Spleen (tissue), 11 donors: ENCODE data around the gene GRM8. TPM values are rescaled to one million over a fixed set of nuclear protein-coding genes. Genes with fewer than 3 reads are reported as not detected.

ENCODE experiments used
- DNase-seq: peaks from one replicate; pipeline ENCODE4 v3.0.0-alpha.2; 2020
- H3K27ac ChIP-seq, 8 donors: fragments of 200-600 bp; sonication (generic) in 7 of 8; 1 replicate in 4 of 8; 2 replicates in 4 of 8; pipeline versions ENCODE4 v1.5.0 to v1.8.0; 2016 to 2021; ENCODE audit warnings: inconsistent platforms in 4 of 8, mild to moderate bottlenecking in 4 of 8, moderate library complexity in 1 of 8
- H3K27me3 ChIP-seq, 7 donors: fragments of 200-600 bp; sonication (generic) in 6 of 7; replicated peaks in 1 of 7; 1 replicate in 4 of 7; 2 replicates in 3 of 7; pipeline versions ENCODE4 v1.5.0 to v1.8.0; 2016 to 2021; ENCODE audit warnings: inconsistent platforms in 3 of 7, mild to moderate bottlenecking in 1 of 7
- H3K36me3 ChIP-seq, 6 donors: fragments of 200-600 bp; sonication (generic) in 5 of 6; 1 replicate in 4 of 6; 2 replicates in 2 of 6; pipeline versions ENCODE4 v1.5.0 to v1.8.0; 2016 to 2021; ENCODE audit warnings: inconsistent platforms in 2 of 6
- H3K4me1 ChIP-seq, 6 donors: fragments of 200-600 bp; sonication (generic) in 5 of 6; 1 replicate in 3 of 6; 2 replicates in 3 of 6; pipeline versions ENCODE4 v1.5.0 to v1.8.0; 2016 to 2021; ENCODE audit warnings: inconsistent platforms in 3 of 6
- H3K4me3 ChIP-seq, 8 donors: fragments of 200-600 bp; sonication (generic) in 7 of 8; 1 replicate in 4 of 8; 2 replicates in 4 of 8; pipeline versions ENCODE4 v1.5.0 to v1.8.0; 2016 to 2021; ENCODE audit warnings: inconsistent platforms in 4 of 8, mild to moderate bottlenecking in 4 of 8, moderate library complexity in 2 of 8
- H3K9me3 ChIP-seq, 8 donors: fragments of 200-600 bp; sonication (generic) in 7 of 8; 1 replicate in 4 of 8; 2 replicates in 4 of 8; pipeline versions ENCODE4 v1.5.0 to v1.8.0; 2016 to 2021; ENCODE audit warnings: inconsistent platforms in 4 of 8
- POLR2A ChIP-seq, 3 donors: fragments of 450-650 bp; IDR thresholded peaks; one replicate each; pipeline ENCODE4 v1.5.1; 2017; ENCODE audit warnings: antibody characterized with exemption in 3 of 3, mild to moderate bottlenecking in 1 of 3
- POLR2AphosphoS5 ChIP-seq, 3 donors: sonication (generic); formaldehyde crosslinking; IDR thresholded peaks; one replicate each; pipeline ENCODE4 v1.5.1; 2017; ENCODE audit warnings: antibody characterized with exemption in 3 of 3
- WGBS, 5 donors: extraction: QIAGEN DNeasy Blood & Tissue Kit in 3 of 5; methylation state at CpG; one replicate each; pipeline versions ENCODE4 v1.1.5 to v1.1.7; 2013 to 2018; 5-methylcytosine and 5-hydroxymethylcytosine counted together
- intact Hi-C: fragments of 100-400 bp; cut with DNase I; formaldehyde crosslinking; loops from one replicate; pipeline ENCODE4 v1.15.0; 2023; ENCODE audit warnings: low total_unique reads
- polyA plus RNA-seq, 3 donors: library from polyadenylated mRNA; stranded (reverse); fragments of 200-250 nt; gene quantifications; one replicate each; pipeline ENCODE4 v1.2.1, GENCODE V29; 2013
- total RNA-seq, 7 donors: library from RNA; depleted of rRNA in 3 of 7; stranded (reverse); fragments of >200 nt in 3 of 7; fragmentation: NEBNext Ultra II Directional in 4 of 7; extraction: Animal tissue kit (Norgen Biotek cat#: 25700) in 4 of 7; gene quantifications; one replicate each; pipeline versions ENCODE4 v1.1.0 to v1.2.1, GENCODE V29; 2016 to 2021
- TF ChIP-seq, protein P1 (sequence below), 11 experiments: fragments of 200-600 bp in 7 of 11; fragments of 450-650 bp in 4 of 11; sonication (generic) in 4 of 11; IDR thresholded peaks in 8 of 11; conservative IDR thresholded peaks in 3 of 11; 1 replicate in 7 of 11; 2 replicates in 4 of 11; pipeline versions ENCODE4 v1.4.0 to v1.8.0; 2016 to 2021; ENCODE audit warnings: antibody characterized with exemption in 11 of 11, inconsistent platforms in 4 of 11, mild to moderate bottlenecking in 1 of 11
- donor health status: healthy with polysubstance abuse.
- donor health status: DM: no; HTN: no; CAD: no; lungs with moderate emphysema.
- donor health status: DM: no; HTN: no; CAD: no.
- donor health status: Bipolar disorder and iron deficiency.
- donor health status: healthy.
- donor health status: DM: no; HTN: no; CAD: no.
- donor health status: DM: yes; HTN: yes; CAD: no.

GRM8 gene
- total and polyA plus RNA-seq, 10 donors = 0.30 to 0.60 TPM; not detected in 8

DNA sequence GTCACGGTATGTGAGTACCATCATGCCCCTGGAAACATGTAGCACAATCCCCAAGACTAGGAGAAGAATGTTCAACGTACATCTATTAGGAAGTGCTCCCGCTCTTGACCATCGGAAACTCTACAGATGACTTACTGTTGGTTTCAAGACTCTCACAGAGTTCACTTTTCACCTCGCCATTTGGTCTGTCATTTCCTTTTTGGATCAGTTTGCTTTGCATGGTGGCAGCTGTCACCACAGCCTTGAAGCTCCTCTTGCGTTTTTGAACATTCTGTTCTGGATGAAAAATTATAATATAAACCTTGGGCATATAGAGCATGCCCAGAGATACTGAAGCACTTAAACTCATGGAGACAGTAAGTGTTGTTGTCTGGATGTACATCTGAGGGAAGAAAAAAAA lies 806.8 kb downstream of the GRM8 start:
- no peak overlapping the region for H3K27ac ChIP-seq
- 79 to 84% (median 80%) methylated on average over 6 of the region's 6 CpGs for WGBS, 5 donors

DNA sequence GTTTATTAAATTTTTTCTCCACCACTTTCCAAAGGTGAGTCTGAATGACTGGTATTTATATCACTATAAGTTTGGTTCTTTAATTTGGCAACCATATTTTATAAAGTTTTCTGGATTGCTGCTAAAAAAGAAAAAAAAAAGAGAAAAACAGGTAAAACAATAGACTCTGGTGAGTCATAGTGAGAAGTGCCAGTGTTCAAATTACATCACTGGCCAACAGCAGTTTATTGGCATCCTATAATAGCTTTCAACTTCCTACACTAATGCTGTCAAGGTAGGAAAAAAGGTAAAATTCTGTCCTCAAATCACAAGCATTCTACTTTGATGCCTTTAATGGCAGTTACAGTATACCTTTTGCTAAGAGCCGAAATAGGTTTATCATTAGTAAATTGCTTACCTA lies 808.8 kb downstream of the GRM8 start:
- no peaks in the 10 kb centered on the region for H3K36me3 ChIP-seq
- TF ChIP-seq POLR2A (IDR thresholded peaks at IDR 0.05) = no peak
- TF ChIP-seq POLR2AphosphoS5 (IDR thresholded peaks at IDR 0.05) = no peak
- TF ChIP-seq, protein P1, sequence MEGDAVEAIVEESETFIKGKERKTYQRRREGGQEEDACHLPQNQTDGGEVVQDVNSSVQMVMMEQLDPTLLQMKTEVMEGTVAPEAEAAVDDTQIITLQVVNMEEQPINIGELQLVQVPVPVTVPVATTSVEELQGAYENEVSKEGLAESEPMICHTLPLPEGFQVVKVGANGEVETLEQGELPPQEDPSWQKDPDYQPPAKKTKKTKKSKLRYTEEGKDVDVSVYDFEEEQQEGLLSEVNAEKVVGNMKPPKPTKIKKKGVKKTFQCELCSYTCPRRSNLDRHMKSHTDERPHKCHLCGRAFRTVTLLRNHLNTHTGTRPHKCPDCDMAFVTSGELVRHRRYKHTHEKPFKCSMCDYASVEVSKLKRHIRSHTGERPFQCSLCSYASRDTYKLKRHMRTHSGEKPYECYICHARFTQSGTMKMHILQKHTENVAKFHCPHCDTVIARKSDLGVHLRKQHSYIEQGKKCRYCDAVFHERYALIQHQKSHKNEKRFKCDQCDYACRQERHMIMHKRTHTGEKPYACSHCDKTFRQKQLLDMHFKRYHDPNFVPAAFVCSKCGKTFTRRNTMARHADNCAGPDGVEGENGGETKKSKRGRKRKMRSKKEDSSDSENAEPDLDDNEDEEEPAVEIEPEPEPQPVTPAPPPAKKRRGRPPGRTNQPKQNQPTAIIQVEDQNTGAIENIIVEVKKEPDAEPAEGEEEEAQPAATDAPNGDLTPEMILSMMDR (IDR thresholded peaks at IDR 0.05 in 8 of 11, conservative IDR thresholded peaks at IDR 0.05 in 3 of 11) = no peak
- 92 to 100% (median 94%) methylated on average over 1 of the region's 1 CpG for WGBS, 5 donors
- no peaks in the 10 kb centered on the region for H3K27me3 ChIP-seq
- H3K9me3 ChIP-seq = no peaks in the 10 kb centered on the region
- no peak for DNase-seq
- no peaks in the 10 kb centered on the region for H3K4me1 ChIP-seq
- intact Hi-C loops = no loop called here
- H3K4me3 ChIP-seq = no peak overlapping the region
- no peak overlapping the region for H3K27ac ChIP-seq

More for the DNA sequence above, 806.8 kb downstream of the GRM8 start:
- Histone ChIP-seq H3K4me3 (no peak overlapping the region), H3K27me3 (no peaks in the 10 kb centered on the region), H3K36me3 (no peaks in the 10 kb centered on the region), H3K9me3 (no peaks in the 10 kb centered on the region), H3K4me1 (no peaks in the 10 kb centered on the region)
- TF ChIP-seq, protein P1 (IDR thresholded peaks at IDR 0.05 in 8 of 11, conservative IDR thresholded peaks at IDR 0.05 in 3 of 11) = no peak
- TF ChIP-seq POLR2AphosphoS5 (IDR thresholded peaks at IDR 0.05) (no peak), POLR2A (IDR thresholded peaks at IDR 0.05) (no peak)
- no peak for DNase-seq
- intact Hi-C loops = no loop called here

DNA sequence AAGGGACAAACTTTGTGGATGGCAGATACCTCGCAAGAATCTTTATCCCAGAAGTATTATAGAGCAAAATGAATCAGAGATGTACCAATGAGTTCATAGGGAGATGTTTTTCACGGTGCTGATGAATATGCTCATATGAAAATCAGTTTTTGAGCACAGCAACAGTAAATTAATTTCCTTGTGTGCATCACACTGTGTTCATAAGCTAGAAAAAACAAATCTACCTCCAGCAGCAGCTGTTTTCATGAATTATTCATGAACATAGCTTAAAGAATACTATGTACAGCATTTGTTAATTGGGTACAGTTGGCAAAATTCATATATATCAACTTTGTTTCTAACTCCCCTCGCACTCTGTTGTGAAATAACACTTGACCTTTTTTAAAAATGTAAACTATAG lies 809.8 kb downstream of the GRM8 start:
- TF ChIP-seq POLR2AphosphoS5 (IDR thresholded peaks at IDR 0.05) (no peak), POLR2A (IDR thresholded peaks at IDR 0.05) (no peak)
- TF ChIP-seq, protein P1 (IDR thresholded peaks at IDR 0.05 in 8 of 11, conservative IDR thresholded peaks at IDR 0.05 in 3 of 11) = no peak
- H3K27me3 ChIP-seq = no peaks in the 10 kb centered on the region
- 71 to 90% (median 79%) methylated on average over 3 of the region's 3 CpGs for WGBS, 5 donors
- H3K4me1 ChIP-seq = no peaks in the 10 kb centered on the region
- DNase-seq = no peak
- H3K9me3 ChIP-seq = no peaks in the 10 kb centered on the region
- H3K36me3 ChIP-seq = no peaks in the 10 kb centered on the region
- H3K4me3 ChIP-seq = no peak overlapping the region
- no peak overlapping the region for H3K27ac ChIP-seq
- intact Hi-C loops = no loop called here

DNA sequence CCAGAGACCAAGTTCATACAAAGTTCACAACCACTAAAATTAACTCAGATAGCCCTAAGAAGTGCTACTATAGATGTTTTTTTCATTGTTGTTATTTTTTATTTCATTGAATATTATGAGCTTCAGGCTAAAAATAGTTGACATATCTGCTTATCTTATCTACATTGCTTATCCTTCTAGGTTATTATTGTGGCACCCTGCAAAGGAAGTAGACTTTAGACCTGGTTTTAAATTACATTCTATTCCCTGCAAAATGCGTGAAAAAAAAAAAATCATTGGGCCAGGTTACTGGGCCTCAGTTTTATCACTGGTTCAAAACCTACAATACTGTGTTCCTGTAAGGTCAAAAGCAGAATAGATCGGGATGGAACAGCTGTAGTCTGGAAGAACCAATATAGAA lies 811.0 kb downstream of the GRM8 start:
- no peak overlapping the region for H3K27ac ChIP-seq
- H3K36me3 ChIP-seq = no peaks in the 10 kb centered on the region
- 44 to 75% (median 72%) methylated on average over 2 of the region's 2 CpGs for WGBS, 5 donors
- H3K4me3 ChIP-seq = no peak overlapping the region
- no peaks in the 10 kb centered on the region for H3K27me3 ChIP-seq
- intact Hi-C loops = no loop called here
- TF ChIP-seq, protein P1 (IDR thresholded peaks at IDR 0.05 in 8 of 11, conservative IDR thresholded peaks at IDR 0.05 in 3 of 11) = no peak
- no peak for DNase-seq
- H3K9me3 ChIP-seq = no peaks in the 10 kb centered on the region
- no peaks in the 10 kb centered on the region for H3K4me1 ChIP-seq
